ENCODE results near the gene KRT84.

The KRT84 gene

GRCh38 chr12:52338241-52338960 lies 47.1 kb downstream of the KRT84 start:
- no peak for FAIRE-seq

GRCh38 chr12:52337054-52337453 lies 48.4 kb downstream of the KRT84 start:
- FAIRE-seq = no peak

GRCh38 chr12:52336641-52337040 lies 48.8 kb downstream of the KRT84 start:
- no peak for FAIRE-seq

GRCh38 chr12:52335598-52336262 lies 49.7 kb downstream of the KRT84 start:
- no peak for FAIRE-seq

- FAIRE-seq = no peak
Observed at GRCh38 chr12:52334185-52334584, 51.3 kb downstream of the KRT84 start.

- FAIRE-seq = no peak
Observed at GRCh38 chr12:52333321-52333720, 52.1 kb downstream of the KRT84 start.

GRCh38 chr12:52332381-52332780 lies 53.1 kb downstream of the KRT84 start:
- no peak for FAIRE-seq

- FAIRE-seq = no peak
Observed at GRCh38 chr12:52331833-52332232, 53.6 kb downstream of the KRT84 start.

- FAIRE-seq = no peak
Observed at GRCh38 chr12:52331039-52331438, 54.4 kb downstream of the KRT84 start.

GRCh38 chr12:52327830-52328500 lies 57.5 kb downstream of the KRT84 start:
- no peak for FAIRE-seq
